HG03565 (cell line): ENCODE results near the gene TEAD1.

Source experiments
- ATAC-seq: cut with Tn5 transposase; IDR thresholded peaks from one replicate; pipeline ENCODE4 v1.9.1; 2021; ENCODE audit warnings: mild to moderate bottlenecking, moderate library complexity; ENCODE audit not compliant: unreplicated experiment

Gene TEAD1

GRCh38 chr11:12886508-12886907, 212.3 kb downstream of the TEAD1 start:
- ATAC-seq, result no peak

GRCh38 chr11:12888525-12889158, 214.4 kb downstream of the TEAD1 start:
- peak; percentile 45 for ATAC-seq

- ATAC-seq, result no peak
Measured at GRCh38 chr11:12889243-12889642, 215.0 kb downstream of the TEAD1 start.

DNA sequence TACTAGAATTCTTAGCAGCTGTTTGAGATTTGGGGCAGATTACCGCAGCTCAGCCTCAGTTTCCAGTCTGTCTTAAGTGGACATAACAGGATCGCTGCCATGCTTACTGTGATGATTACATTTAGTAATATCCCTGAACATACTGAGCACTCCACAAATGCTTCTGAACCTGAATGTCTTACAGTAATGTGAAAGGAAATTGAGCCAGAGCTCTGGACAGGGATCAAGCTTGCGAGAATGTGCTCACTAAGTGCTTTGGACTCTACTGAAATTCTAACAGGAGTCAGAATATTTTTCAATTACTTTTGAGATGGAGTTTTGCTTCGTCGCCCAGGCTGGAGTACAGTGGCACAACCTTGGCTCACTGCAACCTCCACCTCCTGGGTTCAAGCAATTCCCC, 216.3 kb downstream of the TEAD1 start:
- ATAC-seq, result no peak

- no peak for ATAC-seq
Measured at GRCh38 chr11:12893787-12894672, 219.8 kb downstream of the TEAD1 start.

GRCh38 chr11:12897390-12897789, 223.2 kb downstream of the TEAD1 start:
- no peak for ATAC-seq

DNA sequence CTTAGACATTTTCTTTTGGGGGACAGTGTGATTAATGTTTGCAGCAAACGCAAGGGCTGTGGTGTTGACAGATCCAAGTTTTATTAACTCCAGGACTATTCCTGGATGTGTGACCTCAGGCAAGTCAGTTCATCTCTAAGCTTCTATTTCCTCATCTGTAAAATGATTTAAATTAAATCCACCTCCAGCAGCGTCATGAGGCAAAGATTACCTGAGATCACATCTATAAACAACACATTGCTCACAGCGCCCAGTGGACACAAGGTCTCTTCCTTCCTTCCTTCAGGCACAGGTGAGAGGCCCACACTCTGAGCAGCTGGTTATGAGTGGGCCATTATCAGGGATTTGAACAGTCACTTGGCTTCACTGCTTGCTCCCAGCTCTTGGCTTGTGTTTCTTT, 223.6 kb downstream of the TEAD1 start:
- no peak for ATAC-seq

GRCh38 chr11:12900496-12900895, 226.3 kb downstream of the TEAD1 start:
- no peak for ATAC-seq

- ATAC-seq, result no peak
Measured at GRCh38 chr11:12901272-12901671, 227.1 kb downstream of the TEAD1 start.

GRCh38 chr11:12901874-12902481, 227.8 kb downstream of the TEAD1 start:
- no peak for ATAC-seq

DNA sequence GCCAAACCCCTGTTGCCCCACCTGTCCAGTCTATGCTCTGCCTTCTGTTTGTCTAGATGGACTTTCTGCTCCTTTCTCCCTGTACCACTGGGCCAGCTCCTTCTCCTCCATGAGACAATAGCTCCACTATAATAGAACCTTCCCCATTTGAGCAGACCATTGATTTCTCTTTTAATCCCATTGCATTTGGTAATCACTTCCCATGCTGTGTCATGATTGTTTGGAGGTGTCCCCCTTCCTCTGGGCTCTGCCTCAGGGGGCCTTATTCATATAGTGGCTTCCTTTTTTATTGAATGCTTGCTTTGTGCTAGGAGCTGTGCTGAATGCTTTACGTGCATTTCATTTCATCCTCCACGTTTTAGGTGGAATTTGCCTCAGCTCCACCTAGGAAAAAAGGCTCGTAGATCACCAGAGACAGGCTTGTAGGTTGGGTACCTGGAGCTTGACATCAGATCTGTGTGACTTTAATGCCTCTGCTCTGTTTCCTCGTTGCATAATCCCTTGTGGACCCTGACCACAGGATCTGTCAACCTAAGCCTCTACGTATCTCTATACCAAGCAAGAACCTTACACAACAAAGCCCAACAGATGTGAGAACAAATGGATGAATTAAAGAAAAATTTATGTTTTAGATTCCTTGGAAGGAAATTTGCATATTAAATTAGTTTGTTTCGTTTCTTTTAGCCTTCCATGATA, 228.7 kb downstream of the TEAD1 start:
- ATAC-seq, result no peak

DNA sequence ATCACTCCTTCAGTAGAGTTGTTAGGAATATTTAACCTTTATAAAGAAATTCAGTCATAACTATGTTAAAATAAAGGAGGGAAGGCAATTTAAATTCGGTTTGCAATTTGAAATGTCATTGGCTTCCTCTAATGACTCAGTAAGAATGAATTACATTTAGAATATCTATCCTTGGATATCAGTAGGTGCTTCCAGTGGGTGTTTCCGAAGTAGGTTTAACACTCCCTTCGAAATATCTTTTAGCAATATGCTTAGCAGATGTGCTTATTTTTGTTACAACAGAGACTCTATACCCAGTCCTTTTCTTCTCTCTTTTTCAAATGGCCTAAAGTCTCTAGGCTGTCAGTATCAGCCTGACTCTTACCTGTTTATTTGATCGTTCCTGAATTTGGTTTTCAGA, 231.2 kb downstream of the TEAD1 start:
- no peak for ATAC-seq

DNA sequence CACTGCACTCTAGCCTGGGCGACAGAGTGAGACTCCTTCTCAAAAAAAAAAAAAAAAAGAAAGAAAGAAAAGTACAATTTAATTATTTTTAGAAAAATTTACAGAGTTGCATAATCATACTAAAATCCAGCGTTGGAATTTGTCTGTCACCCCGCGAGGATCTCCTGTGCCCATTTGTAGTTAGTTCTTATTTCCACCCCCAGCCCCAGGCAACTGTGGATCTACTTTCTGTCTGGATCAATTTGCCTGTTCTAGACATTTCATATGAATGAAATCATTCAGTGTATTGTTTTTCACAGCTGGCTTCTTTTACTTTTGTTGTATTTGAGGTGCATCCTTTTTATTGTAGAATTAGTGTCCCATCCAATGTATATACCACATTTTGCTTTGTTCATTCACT, 232.3 kb downstream of the TEAD1 start:
- ATAC-seq, result no peak

DNA sequence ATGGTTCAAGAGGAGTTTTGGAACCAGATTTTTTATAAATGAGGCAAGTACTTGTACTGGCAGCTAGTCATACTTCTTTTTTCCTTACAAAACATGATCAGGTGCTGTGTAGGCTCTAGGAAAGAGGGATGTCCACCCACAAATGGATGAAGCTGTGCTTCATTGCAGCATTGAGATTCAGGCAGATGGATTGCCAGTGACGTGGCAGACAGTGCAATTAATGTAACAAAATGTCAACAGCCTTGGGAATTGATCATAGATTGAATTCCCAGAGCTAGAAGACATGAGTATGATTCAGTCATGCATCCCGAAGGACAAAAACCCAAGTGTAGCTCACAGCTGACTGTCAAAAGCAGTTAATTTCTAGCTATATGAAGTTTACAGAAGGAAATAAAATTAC, 235.7 kb downstream of the TEAD1 start:
- ATAC-seq, result no peak

GRCh38 chr11:12914400-12914912, 240.2 kb downstream of the TEAD1 start:
- no peak for ATAC-seq

GRCh38 chr11:12915093-12915492, 240.9 kb downstream of the TEAD1 start:
- ATAC-seq, result no peak

GRCh38 chr11:12917822-12918221, 243.6 kb downstream of the TEAD1 start:
- ATAC-seq, result no peak

- no peak for ATAC-seq
Measured at GRCh38 chr11:12918667-12919066, 244.4 kb downstream of the TEAD1 start.

DNA sequence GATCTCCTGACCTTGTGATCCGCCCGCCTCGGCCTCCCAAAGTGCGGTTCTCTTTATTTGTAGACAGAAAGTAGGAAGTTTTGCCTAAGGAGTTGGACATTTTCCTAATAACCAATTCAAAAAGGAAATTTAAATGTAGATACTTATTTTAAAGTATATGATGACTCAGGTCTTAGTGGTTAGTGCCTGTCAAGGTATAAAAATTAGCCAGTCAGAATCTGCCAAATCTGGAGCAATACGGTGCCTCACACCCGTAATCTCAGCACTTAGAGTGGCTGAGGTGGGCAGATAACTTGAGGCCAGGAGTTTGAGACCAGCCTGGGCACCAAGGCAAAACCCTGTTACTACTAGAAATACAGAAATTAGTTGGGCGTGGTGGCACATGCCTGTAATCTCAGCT, 248.2 kb downstream of the TEAD1 start:
- no peak for ATAC-seq

DNA sequence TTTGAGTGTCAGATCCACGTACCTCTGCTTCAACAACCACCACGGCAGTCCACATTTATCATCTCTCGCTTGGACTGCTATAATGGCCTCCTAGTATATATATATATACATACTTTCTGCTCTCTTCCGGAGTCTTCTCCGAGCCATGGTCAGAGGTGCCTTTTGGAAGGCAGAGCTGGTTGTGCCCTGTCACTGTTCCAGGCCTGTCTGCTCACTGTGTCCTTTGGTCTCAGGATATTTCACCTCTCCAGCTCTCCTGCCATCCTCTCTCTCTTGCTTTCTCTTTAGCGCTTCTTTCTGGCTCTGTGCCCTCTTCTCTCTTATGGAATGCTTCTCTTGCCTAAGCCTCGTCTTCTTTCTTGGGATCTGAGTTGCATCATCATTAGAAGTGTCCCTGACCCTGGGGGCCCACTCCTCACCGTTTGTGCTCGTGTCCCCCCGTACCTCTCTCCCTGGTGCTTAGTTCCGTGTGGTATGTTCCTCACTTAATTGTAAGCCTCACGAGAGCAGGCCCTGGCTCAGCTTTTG, 248.8 kb downstream of the TEAD1 start:
- no peak for ATAC-seq

DNA sequence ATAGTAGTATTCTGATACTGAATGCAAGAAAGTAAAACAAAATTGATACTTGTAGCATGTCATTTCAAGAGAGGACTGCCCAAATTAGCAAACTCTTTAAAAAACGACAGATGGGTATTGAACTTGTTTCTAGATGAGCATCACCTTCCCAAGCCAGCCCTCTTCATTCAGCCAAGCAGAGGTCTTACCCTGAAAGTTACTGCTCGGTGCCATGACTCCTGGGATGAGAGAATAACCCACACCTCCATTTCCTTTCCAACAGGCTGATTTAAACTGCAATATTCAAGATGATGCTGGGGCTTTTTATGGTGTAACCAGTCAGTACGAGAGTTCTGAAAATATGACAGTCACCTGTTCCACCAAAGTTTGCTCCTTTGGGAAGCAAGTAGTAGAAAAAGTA, 250.4 kb downstream of the TEAD1 start:
- ATAC-seq, result no peak
